Measurements from ENCODE around the gene P3R3URF. TPM values are rescaled to one million over a fixed set of nuclear protein-coding genes. Genes with fewer than 3 reads are reported as not detected.
A peak's percentile ranks its signal among the peaks of the same experiment; 100 is the strongest.

P3R3URF gene
- total and polyA plus RNA-seq, 4 donors = not detected

DNA sequence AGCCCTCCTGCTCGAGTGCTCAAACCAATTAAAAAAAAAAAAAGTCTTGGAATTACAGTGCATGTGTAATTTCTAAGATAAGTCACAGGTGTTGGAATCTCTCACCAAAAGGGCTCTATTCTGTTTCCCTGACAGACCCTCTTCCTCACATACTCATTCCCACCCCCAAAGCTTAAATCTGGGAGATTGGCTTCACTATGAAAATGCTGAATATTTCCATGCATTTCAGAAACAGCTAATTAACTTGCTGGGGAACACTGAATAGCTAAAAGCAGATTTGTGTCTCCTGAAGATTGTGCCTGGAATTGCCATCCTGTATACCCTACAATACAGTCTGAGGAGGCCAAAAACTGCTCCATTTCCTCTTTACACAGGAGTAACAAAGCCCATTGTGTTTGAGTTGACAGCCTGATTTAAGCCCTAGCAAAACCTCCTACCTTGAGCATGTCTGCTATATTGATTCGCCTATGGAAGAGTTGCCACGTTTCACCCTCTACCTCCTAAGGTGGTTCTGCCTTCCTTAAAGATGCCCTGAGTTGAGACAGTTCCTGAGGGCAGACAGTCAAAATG, 42.4 kb downstream of the P3R3URF start:
- 56 to 59% methylated on average over 3 of the region's 3 CpGs for WGBS, 2 donors
- intact Hi-C loops (cut with DNase I) = no loop called here

DNA sequence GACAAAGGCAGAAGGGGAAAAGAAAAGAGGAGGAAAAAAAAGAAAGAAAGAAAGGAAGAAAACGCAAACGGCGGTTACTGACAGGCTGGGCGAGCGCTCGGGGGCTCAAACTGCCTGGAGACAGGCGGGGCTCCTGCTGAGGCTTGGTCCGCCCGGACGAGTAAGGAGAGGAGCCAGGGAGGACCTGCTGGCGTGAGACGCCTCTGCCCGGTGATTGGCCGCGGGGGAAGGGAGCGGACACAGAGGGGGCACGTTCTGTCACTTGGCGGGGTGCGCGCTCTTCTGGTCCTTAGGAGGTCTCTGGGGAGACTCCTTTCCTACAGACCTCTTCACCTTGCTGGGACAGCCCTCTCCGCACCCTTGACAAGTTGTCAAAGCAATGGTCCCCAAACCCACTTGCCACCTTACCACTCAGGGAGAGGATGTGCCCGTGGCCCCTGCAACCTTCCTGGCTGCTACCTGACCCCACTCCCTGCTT, 43.1 kb downstream of the P3R3URF start:
- H3K4me1 ChIP-seq (ENCODE audit: control insufficient read depth in 1 of 2, insufficient read depth in 2 of 2, low read length in 2 of 2) = peaks cover 2 to 6% of the 10 kb centered on the region in 2 donors
- intact Hi-C loops (cut with DNase I) = no loop called here

More for the DNA sequence above, 42.4 kb downstream of the P3R3URF start:
- Histone ChIP-seq H3K4me1 (ENCODE audit: control insufficient read depth in 1 of 2, insufficient read depth in 2 of 2, low read length in 2 of 2) (peaks cover 2 to 6% of the 10 kb centered on the region in 2 donors), H3K9me3 (ENCODE audit: control insufficient read depth, low read length) (no peaks in the 10 kb centered on the region), H3K27ac (ENCODE audit: low read depth in 1 of 2, low read length in 2 of 2) (peak overlapping the region; percentile 45 to 94), H3K27me3 (ENCODE audit: control insufficient read depth in 1 of 2, insufficient read depth in 2 of 2, low read length in 1 of 2) (no peaks in the 10 kb centered on the region), H3K4me3 (ENCODE audit: low read length in 2 of 2) (peak overlapping the region in 1 of 2 donors; percentile 43), H3K36me3 (ENCODE audit: control insufficient read depth in 1 of 2, insufficient read depth in 2 of 2, low read length in 1 of 2) (no peaks in the 10 kb centered on the region)
- no peak for DNase-seq
- no peak for ATAC-seq (ENCODE audit: low FRiP score)

DNA sequence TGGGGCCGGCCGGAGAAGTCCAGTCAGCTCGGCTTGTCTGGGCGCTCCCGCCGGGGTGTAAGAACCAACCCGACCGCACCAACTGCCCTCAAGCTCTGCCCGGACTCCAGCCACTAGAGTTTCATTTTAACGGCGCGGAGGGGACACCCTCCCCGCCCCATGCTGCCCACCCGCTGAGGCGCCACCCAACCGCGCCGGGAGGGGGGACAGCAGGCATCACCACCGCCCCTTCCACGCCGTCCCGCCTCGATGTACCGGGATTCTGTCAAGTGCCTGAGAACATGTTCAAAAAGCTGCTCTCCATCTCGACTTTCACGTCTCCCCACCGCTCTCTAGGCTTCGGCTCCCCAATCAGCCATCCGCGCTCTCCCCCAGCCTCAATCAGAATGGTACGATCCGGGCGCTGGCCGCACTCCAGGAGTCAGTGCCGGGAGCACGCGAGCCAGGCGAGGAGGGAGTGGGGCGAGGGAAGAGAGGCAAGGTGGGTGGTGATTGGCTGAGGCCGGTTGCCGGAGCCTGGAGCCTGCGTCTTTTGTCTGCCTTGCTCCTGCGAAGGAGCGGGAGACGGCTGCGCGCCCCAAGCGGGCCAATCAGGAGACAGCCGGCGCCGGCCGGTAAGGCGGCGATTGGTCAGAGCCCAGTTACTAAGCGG, 43.6 kb downstream of the P3R3URF start, which contains the start of gene PIK3R3:
TSS of gene PIK3R3 (minus strand) at position 101 of the 652 bp plus-strand sequence. CDS start 677 bp downstream, outside the sequence.
- Histone ChIP-seq H3K4me1 (ENCODE audit: control insufficient read depth in 1 of 2, insufficient read depth in 2 of 2, low read length in 2 of 2) (peaks cover 2 to 6% of the 10 kb centered on the region in 2 donors), H3K9me3 (ENCODE audit: control insufficient read depth, low read length) (no peaks in the 10 kb centered on the region), H3K27me3 (ENCODE audit: control insufficient read depth in 1 of 2, insufficient read depth in 2 of 2, low read length in 1 of 2) (no peaks in the 10 kb centered on the region), H3K36me3 (ENCODE audit: control insufficient read depth in 1 of 2, insufficient read depth in 2 of 2, low read length in 1 of 2) (no peaks in the 10 kb centered on the region), H3K4me3 (ENCODE audit: low read length in 2 of 2) (peak within 1 kb of the TSS; percentile 73 to 96), H3K27ac (ENCODE audit: low read depth in 1 of 2, low read length in 2 of 2) (peak within 1 kb of the TSS; percentile 62 to 94)
- ATAC-seq (ENCODE audit: low FRiP score) = peak; percentile 99
- WGBS, 2 donors = 0% methylated on average over 46 to 55 of the region's 55 CpGs
- DNase-seq = peak; percentile 99
- intact Hi-C loops (cut with DNase I) = loop anchor here in 1 of 2 donors (1.0 kb wide), 1 partner anchor 47 kb away; no protein-coding TSS in a partner anchor

More for the DNA sequence above, 43.1 kb downstream of the P3R3URF start:
- WGBS, 2 donors = 1% methylated on average over 22 of the region's 22 CpGs
- Histone ChIP-seq H3K27me3 (ENCODE audit: control insufficient read depth in 1 of 2, insufficient read depth in 2 of 2, low read length in 1 of 2) (no peaks in the 10 kb centered on the region), H3K4me3 (ENCODE audit: low read length in 2 of 2) (peak overlapping the region; percentile 43 to 44), H3K36me3 (ENCODE audit: control insufficient read depth in 1 of 2, insufficient read depth in 2 of 2, low read length in 1 of 2) (no peaks in the 10 kb centered on the region), H3K9me3 (ENCODE audit: control insufficient read depth, low read length) (no peaks in the 10 kb centered on the region), H3K27ac (ENCODE audit: low read depth in 1 of 2, low read length in 2 of 2) (peak overlapping the region; percentile 45 to 94)
- peak; percentile 53 for ATAC-seq (ENCODE audit: low FRiP score)
- DNase-seq = no peak

DNA sequence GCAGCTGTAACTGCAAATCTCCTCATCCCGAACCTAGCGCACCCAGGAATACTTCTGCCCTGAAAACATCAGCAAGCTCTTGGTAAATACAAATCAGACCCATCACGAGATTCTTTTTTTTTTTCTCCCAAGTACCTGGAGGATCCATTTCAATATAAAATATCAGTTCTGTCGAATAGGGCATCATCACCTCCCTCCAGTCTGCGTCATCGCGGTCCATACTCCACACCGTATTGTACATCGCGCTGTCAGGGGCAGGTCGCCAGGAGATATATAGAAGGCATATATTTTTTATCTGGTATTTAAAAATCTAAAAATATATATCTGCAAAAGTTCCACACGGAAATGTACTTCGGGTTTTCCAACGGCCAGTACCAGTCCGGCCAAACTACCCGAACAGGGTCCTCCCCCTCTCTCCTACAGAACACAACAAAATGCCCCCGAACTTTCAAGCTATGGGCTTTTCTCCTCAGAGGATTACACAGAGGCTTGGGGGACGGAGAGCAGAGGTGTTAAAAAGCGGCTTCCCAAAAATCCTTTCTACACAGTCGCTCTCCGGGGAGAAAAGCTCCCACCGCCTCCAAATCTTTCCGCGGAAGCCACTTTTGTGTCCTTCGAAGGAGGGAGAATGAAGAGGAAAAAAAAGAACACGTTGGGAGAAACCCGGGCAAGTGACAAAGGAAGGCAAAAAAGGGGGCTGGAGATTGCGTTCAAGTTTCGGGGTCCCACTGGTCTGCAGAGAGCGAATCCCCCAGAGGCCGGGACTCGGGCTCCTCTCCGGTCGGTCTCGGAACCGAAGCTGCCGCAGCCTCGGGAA, 44.4 kb downstream of the P3R3URF start:
- Histone ChIP-seq H3K9me3 (ENCODE audit: control insufficient read depth, low read length) (no peaks in the 10 kb centered on the region), H3K27me3 (ENCODE audit: control insufficient read depth in 1 of 2, insufficient read depth in 2 of 2, low read length in 1 of 2) (no peaks in the 10 kb centered on the region), H3K27ac (ENCODE audit: low read depth in 1 of 2, low read length in 2 of 2) (peak overlapping the region; percentile 62 to 72), H3K4me3 (ENCODE audit: low read length in 2 of 2) (peak overlapping the region; percentile 73 to 96), H3K36me3 (ENCODE audit: control insufficient read depth in 1 of 2, insufficient read depth in 2 of 2, low read length in 1 of 2) (no peaks in the 10 kb centered on the region), H3K4me1 (ENCODE audit: control insufficient read depth in 1 of 2, insufficient read depth in 2 of 2, low read length in 2 of 2) (peaks cover 2 to 3% of the 10 kb centered on the region in 2 donors)
- intact Hi-C loops (cut with DNase I) = loop anchor here in 1 of 2 donors (1.0 kb wide), 1 partner anchor 47 kb away; no protein-coding TSS in a partner anchor
- DNase-seq (peak in 1 of 2 donors; percentile 50), ATAC-seq (ENCODE audit: low FRiP score) (no peak)
- WGBS, 2 donors = 0% methylated on average over 38 of the region's 38 CpGs

DNA sequence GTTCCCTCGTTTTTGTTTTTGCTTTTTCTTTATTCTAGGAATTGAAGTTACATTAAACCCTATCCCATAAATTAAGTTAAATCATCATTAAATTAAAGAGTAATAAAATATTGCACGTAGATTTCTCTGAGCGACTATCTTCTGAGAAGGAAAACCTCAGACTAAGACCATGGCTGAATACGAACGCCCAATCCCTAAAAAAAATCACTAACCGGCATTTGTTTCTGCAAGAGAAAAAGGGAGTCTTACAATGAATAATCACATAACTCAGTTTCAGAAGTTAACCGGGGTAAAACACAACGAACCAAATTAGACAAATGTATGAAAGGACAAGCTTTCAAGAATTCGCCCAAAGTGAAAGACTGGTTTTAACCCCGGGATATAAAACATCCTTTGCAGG, 45.2 kb downstream of the P3R3URF start:
- no peak for DNase-seq
- Histone ChIP-seq H3K9me3 (ENCODE audit: control insufficient read depth, low read length) (no peaks in the 10 kb centered on the region), H3K4me3 (ENCODE audit: low read length in 2 of 2) (peak overlapping the region; percentile 73 to 96), H3K27me3 (ENCODE audit: control insufficient read depth in 1 of 2, insufficient read depth in 2 of 2, low read length in 1 of 2) (no peaks in the 10 kb centered on the region), H3K4me1 (ENCODE audit: control insufficient read depth in 1 of 2, insufficient read depth in 2 of 2, low read length in 2 of 2) (peaks cover 2 to 3% of the 10 kb centered on the region in 2 donors), H3K27ac (ENCODE audit: low read depth in 1 of 2, low read length in 2 of 2) (peak overlapping the region in 1 of 2 donors; percentile 30), H3K36me3 (ENCODE audit: control insufficient read depth in 1 of 2, insufficient read depth in 2 of 2, low read length in 1 of 2) (no peaks in the 10 kb centered on the region)
- WGBS, 2 donors = 0 to 1% methylated on average over 10 of the region's 10 CpGs
- intact Hi-C loops (cut with DNase I) = no loop called here
- ATAC-seq (ENCODE audit: low FRiP score) = no peak

DNA sequence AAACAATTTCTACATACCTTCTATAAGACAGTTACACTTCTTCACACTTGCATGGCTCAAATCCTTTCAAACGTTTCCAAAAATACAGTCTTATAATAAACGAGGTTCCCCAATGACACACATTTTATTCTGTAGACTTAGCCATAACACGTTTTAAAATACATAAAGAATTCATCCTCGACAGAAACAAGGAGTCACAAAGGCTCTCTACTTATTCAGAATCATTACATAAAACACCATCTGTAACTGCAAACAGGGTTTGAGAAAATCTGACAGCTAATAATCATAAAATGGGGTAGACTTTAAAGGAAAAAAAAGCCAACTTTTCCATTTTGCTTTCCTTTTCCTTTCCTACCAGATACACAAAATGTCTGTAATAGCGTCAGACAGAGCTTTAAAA, 45.7 kb downstream of the P3R3URF start:
- Histone ChIP-seq H3K4me3 (ENCODE audit: low read length in 2 of 2) (peak overlapping the region; percentile 58 to 73), H3K27me3 (ENCODE audit: control insufficient read depth in 1 of 2, insufficient read depth in 2 of 2, low read length in 1 of 2) (no peaks in the 10 kb centered on the region), H3K36me3 (ENCODE audit: control insufficient read depth in 1 of 2, insufficient read depth in 2 of 2, low read length in 1 of 2) (no peaks in the 10 kb centered on the region), H3K9me3 (ENCODE audit: control insufficient read depth, low read length) (no peaks in the 10 kb centered on the region), H3K27ac (ENCODE audit: low read depth in 1 of 2, low read length in 2 of 2) (no peak overlapping the region), H3K4me1 (ENCODE audit: control insufficient read depth in 1 of 2, insufficient read depth in 2 of 2, low read length in 2 of 2) (peaks cover 2 to 3% of the 10 kb centered on the region in 2 donors)
- DNase-seq (no peak), ATAC-seq (ENCODE audit: low FRiP score) (no peak)
- intact Hi-C loops (cut with DNase I) = no loop called here
- WGBS, 2 donors = 1 to 2% methylated on average over 5 of the region's 5 CpGs

DNA sequence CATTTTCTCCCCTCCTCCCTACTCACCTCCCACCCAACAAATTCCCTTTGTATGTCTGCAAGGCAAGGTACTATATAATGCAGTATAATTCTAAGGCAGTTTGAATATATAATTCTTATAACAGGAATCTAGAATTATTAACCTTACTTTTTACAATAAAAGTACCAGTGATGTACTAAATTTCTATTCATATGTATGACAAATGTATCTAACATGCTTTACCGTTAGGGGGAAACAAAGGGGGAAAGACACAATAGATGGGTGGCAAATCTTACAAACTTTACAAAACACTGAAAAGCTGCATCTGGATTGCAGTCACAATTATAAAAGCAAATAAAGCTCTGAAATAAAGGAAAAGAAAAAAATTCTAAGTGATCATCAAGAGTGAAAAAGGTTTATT, 46.2 kb downstream of the P3R3URF start:
- no peaks in the 10 kb centered on the region for H3K9me3 ChIP-seq (ENCODE audit: control insufficient read depth, low read length)
- intact Hi-C loops (cut with DNase I) = no loop called here
- peaks cover 2 to 3% of the 10 kb centered on the region in 2 donors for H3K4me1 ChIP-seq (ENCODE audit: control insufficient read depth in 1 of 2, insufficient read depth in 2 of 2, low read length in 2 of 2)
- no peak overlapping the region for H3K4me3 ChIP-seq (ENCODE audit: low read length in 2 of 2)
- ATAC-seq (ENCODE audit: low FRiP score) = no peak
- H3K27me3 ChIP-seq (ENCODE audit: control insufficient read depth in 1 of 2, insufficient read depth in 2 of 2, low read length in 1 of 2) = no peaks in the 10 kb centered on the region
- no peak overlapping the region for H3K27ac ChIP-seq (ENCODE audit: low read depth in 1 of 2, low read length in 2 of 2)
- H3K36me3 ChIP-seq (ENCODE audit: control insufficient read depth in 1 of 2, insufficient read depth in 2 of 2, low read length in 1 of 2) = no peaks in the 10 kb centered on the region
- 14 to 20% methylated on average over 1 of the region's 1 CpG for WGBS, 2 donors
- no peak for DNase-seq

DNA sequence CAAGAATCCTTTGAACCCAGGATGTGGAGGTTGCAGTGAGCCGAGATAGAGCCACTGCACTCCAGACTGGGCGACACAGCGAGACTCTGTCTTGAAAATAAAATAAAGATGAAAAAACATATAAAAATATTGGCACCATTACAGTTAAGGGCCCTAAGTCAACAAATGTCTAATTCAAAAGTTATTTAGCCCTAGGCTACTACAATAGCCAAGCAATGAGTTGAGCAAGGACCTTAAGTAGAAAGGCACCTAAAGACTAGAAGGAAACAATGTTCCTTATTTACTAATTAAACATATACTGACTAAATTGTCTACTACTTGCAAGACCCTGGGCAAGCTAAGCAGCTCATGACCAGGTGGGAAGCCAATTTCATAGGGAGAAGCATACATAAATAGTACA, 47.9 kb downstream of the P3R3URF start:
- WGBS, 2 donors = 12 to 18% methylated on average over 3 of the region's 3 CpGs

More for the DNA sequence above, 47.9 kb downstream of the P3R3URF start:
- Histone ChIP-seq H3K27ac (ENCODE audit: low read depth in 1 of 2, low read length in 2 of 2) (no peak overlapping the region), H3K27me3 (ENCODE audit: control insufficient read depth in 1 of 2, insufficient read depth in 2 of 2, low read length in 1 of 2) (no peaks in the 10 kb centered on the region), H3K9me3 (ENCODE audit: control insufficient read depth, low read length) (no peaks in the 10 kb centered on the region), H3K4me1 (ENCODE audit: control insufficient read depth in 1 of 2, insufficient read depth in 2 of 2, low read length in 2 of 2) (no peaks in the 10 kb centered on the region), H3K36me3 (ENCODE audit: control insufficient read depth in 1 of 2, insufficient read depth in 2 of 2, low read length in 1 of 2) (no peaks in the 10 kb centered on the region), H3K4me3 (ENCODE audit: low read length in 2 of 2) (no peak overlapping the region)
- DNase-seq (no peak), ATAC-seq (ENCODE audit: low FRiP score) (no peak)
- intact Hi-C loops (cut with DNase I) = no loop called here
